ENCODE measurements around the gene LTO1. TPM values are rescaled to one million over a fixed set of nuclear protein-coding genes. Genes with fewer than 3 reads are reported as not detected.

LTO1 gene
- total RNA-seq, 1 experiment from 2014 or later, result 37.5 TPM

DNA sequence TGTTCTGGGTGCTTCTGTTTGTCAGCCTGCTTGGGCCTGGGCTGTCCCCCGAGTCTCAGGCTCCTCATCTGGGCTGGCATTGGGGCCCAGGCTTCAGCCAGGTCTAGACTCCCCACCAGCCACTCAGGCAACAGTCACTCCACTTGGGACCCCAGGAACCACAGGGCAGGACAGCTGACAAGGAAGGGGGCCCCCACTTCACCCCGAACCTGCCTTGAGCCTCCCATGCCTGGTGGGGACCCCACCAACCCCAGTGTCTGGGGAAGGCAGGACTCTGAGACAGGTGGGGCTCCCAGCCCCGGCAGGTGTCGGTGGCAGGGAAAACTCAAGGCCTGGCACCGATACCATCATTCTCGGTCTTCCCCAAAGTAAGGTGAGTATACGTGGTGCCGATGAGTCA lies 11.7 kb upstream of the LTO1 start:
- Histone ChIP-seq H3K9me3 (ENCODE audit: low read length) (no peaks in the 10 kb centered on the region), H3K36me3 (ENCODE audit: low read depth, low read length) (no peaks in the 10 kb centered on the region), H3F3A (ENCODE audit: low read length, unreplicated experiment) (peaks cover 2% of the 10 kb centered on the region), H2AFZ (ENCODE audit: low read length) (no peak overlapping the region), H3K4me3 (ENCODE audit: low read length) (no peak overlapping the region), H3K9ac (ENCODE audit: low read length) (no peak overlapping the region), H3K27me3 (ENCODE audit: low read length) (no peaks in the 10 kb centered on the region), H3K9me2 (replicated peaks; ENCODE audit: low read length) (no peaks in the 10 kb centered on the region), H3K4me1 (ENCODE audit: insufficient read depth, low read length) (peaks cover 22% of the 10 kb centered on the region), H3K27ac (ENCODE audit: low read length) (no peak overlapping the region), H3K79me2 (ENCODE audit: low read length) (no peaks in the 10 kb centered on the region), H4K20me1 (ENCODE audit: low read length) (no peaks in the 10 kb centered on the region), H3K4me2 (ENCODE audit: low read length) (no peak overlapping the region)
- DNase-seq (no peak), ATAC-seq (no peak)
- no TSS peak for BruUV-seq (replicated peaks)
- ChIA-PET POLR2A (ENCODE audit: unreplicated experiment) (no interaction called here), CTCF (no interaction called here)
- TF ChIP-seq, protein P1, sequence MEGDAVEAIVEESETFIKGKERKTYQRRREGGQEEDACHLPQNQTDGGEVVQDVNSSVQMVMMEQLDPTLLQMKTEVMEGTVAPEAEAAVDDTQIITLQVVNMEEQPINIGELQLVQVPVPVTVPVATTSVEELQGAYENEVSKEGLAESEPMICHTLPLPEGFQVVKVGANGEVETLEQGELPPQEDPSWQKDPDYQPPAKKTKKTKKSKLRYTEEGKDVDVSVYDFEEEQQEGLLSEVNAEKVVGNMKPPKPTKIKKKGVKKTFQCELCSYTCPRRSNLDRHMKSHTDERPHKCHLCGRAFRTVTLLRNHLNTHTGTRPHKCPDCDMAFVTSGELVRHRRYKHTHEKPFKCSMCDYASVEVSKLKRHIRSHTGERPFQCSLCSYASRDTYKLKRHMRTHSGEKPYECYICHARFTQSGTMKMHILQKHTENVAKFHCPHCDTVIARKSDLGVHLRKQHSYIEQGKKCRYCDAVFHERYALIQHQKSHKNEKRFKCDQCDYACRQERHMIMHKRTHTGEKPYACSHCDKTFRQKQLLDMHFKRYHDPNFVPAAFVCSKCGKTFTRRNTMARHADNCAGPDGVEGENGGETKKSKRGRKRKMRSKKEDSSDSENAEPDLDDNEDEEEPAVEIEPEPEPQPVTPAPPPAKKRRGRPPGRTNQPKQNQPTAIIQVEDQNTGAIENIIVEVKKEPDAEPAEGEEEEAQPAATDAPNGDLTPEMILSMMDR (conservative IDR thresholded peaks at IDR 0.05; ENCODE audit: low read depth, low read length), result no peak
- TF ChIP-seq EZH2 (IDR thresholded peaks at IDR 0.05; ENCODE audit: low read length, unreplicated experiment) (no peak), EZH2phosphoT487 (IDR thresholded peaks at IDR 0.05; ENCODE audit: borderline replicate concordance, low read length) (no peak)
- intact Hi-C loops (cut with micrococcal nuclease), result loop anchor here (1.0 to 5.0 kb wide), 2 partner anchors 110 to 509 kb away; no protein-coding TSS in a partner anchor

DNA sequence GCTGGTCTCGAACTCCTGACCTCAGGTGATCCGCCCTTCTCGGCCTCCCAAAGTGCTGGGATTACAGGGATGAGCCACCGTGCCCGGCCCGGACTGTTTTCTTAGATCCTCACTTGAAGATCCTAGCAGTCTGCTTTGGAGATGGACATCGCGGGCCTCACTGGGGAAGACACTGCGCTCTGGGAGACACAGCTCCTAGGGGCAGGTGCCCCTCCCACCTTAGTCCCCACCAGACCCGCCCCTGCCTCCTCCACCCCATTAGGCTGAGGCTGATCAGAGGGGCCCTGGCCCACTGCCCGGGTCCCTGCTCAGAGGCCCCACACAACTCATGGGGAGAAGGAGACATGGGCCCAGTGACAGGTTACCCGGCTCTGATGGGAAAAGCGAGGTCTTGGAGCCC lies 11.3 kb upstream of the LTO1 start:
- no peaks in the 10 kb centered on the region for H3K79me2 ChIP-seq (ENCODE audit: low read length)
- DNase-seq, result no peak
- H3K4me1 ChIP-seq (ENCODE audit: insufficient read depth, low read length), result peaks cover 24% of the 10 kb centered on the region

DNA sequence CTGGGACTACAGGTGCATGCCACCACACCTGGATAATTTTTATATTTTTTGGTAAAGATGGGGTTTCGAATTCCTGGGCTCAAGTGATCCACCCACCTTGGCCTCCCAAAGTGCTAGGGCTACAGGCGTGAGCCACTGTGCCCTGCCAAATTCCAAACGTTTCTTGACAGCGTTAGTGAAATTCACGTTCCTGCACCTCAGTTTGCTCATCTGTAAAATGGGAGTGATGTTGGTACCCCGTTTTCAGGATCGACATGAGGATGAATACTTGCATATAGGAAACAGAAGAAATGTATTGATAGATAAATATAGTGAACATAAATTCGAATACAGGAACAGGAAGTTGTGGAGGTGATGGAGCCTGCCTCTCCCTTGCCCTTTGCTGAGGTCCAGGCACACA lies 10.2 kb upstream of the LTO1 start:
- no peaks in the 10 kb centered on the region for H3K9me3 ChIP-seq (ENCODE audit: low read length)
- no peak for DNase-seq
- peaks cover 24% of the 10 kb centered on the region for H3K4me1 ChIP-seq (ENCODE audit: insufficient read depth, low read length)
- no peak for ATAC-seq
- ChIA-PET POLR2A (ENCODE audit: unreplicated experiment) (no interaction called here), CTCF (no interaction called here)
- H3F3A ChIP-seq (ENCODE audit: low read length, unreplicated experiment), result peaks cover 4% of the 10 kb centered on the region
- no peaks in the 10 kb centered on the region for H3K79me2 ChIP-seq (ENCODE audit: low read length)
- H3K9me2 ChIP-seq (replicated peaks; ENCODE audit: low read length), result no peaks in the 10 kb centered on the region
- peak overlapping the region; percentile 83 for H3K4me2 ChIP-seq (ENCODE audit: low read length)
- H2AFZ ChIP-seq (ENCODE audit: low read length), result peak overlapping the region; percentile 76
- no peaks in the 10 kb centered on the region for H3K27me3 ChIP-seq (ENCODE audit: low read length)
- H4K20me1 ChIP-seq (ENCODE audit: low read length), result no peaks in the 10 kb centered on the region
- no peak overlapping the region for H3K27ac ChIP-seq (ENCODE audit: low read length)
- intact Hi-C loops (cut with micrococcal nuclease), result loop anchor here (2.0 to 5.0 kb wide), 2 partner anchors 112 to 203 kb away; no protein-coding TSS in a partner anchor
- TF ChIP-seq, protein P1 (conservative IDR thresholded peaks at IDR 0.05; ENCODE audit: low read depth, low read length), result no peak
- TF ChIP-seq EZH2 (IDR thresholded peaks at IDR 0.05; ENCODE audit: low read length, unreplicated experiment) (no peak), EZH2phosphoT487 (IDR thresholded peaks at IDR 0.05; ENCODE audit: borderline replicate concordance, low read length) (no peak)
- peak overlapping the region; percentile 58; the same call in 1 of the 2 replicates for H3K4me3 ChIP-seq (ENCODE audit: low read length)
- no peaks in the 10 kb centered on the region for H3K36me3 ChIP-seq (ENCODE audit: low read depth, low read length)
- no peak overlapping the region for H3K9ac ChIP-seq (ENCODE audit: low read length)
- BruUV-seq (replicated peaks), result no TSS peak

More for the DNA sequence above, 11.3 kb upstream of the LTO1 start:
- H2AFZ ChIP-seq (ENCODE audit: low read length), result no peak overlapping the region
- no peaks in the 10 kb centered on the region for H3K9me2 ChIP-seq (replicated peaks; ENCODE audit: low read length)
- intact Hi-C loops (cut with micrococcal nuclease), result loop anchor here (1.0 to 5.0 kb wide), 2 partner anchors 111 to 510 kb away; no protein-coding TSS in a partner anchor
- H3K36me3 ChIP-seq (ENCODE audit: low read depth, low read length), result no peaks in the 10 kb centered on the region
- no peaks in the 10 kb centered on the region for H3K9me3 ChIP-seq (ENCODE audit: low read length)
- no TSS peak for BruUV-seq (replicated peaks)
- ATAC-seq, result no peak
- H3K4me3 ChIP-seq (ENCODE audit: low read length), result no peak overlapping the region; the same call in 1 of the 2 replicates
- H4K20me1 ChIP-seq (ENCODE audit: low read length), result no peaks in the 10 kb centered on the region
- no peak for TF ChIP-seq EZH2 (IDR thresholded peaks at IDR 0.05; ENCODE audit: low read length, unreplicated experiment)
- TF ChIP-seq, protein P1 (conservative IDR thresholded peaks at IDR 0.05; ENCODE audit: low read depth, low read length), result no peak
- no peak for TF ChIP-seq EZH2phosphoT487 (IDR thresholded peaks at IDR 0.05; ENCODE audit: borderline replicate concordance, low read length)
- H3K27ac ChIP-seq (ENCODE audit: low read length), result no peak overlapping the region
- ChIA-PET POLR2A (ENCODE audit: unreplicated experiment) (no interaction called here), CTCF (no interaction called here)
- no peak overlapping the region for H3K9ac ChIP-seq (ENCODE audit: low read length)
- peak overlapping the region; percentile 83; the same call in 1 of the 2 replicates for H3K4me2 ChIP-seq (ENCODE audit: low read length)
- peaks cover 4% of the 10 kb centered on the region for H3F3A ChIP-seq (ENCODE audit: low read length, unreplicated experiment)
- no peaks in the 10 kb centered on the region for H3K27me3 ChIP-seq (ENCODE audit: low read length)

All from PC-3 (cell line).